ENCODE data around the gene ZNF629.

The ZNF629 gene

DNA sequence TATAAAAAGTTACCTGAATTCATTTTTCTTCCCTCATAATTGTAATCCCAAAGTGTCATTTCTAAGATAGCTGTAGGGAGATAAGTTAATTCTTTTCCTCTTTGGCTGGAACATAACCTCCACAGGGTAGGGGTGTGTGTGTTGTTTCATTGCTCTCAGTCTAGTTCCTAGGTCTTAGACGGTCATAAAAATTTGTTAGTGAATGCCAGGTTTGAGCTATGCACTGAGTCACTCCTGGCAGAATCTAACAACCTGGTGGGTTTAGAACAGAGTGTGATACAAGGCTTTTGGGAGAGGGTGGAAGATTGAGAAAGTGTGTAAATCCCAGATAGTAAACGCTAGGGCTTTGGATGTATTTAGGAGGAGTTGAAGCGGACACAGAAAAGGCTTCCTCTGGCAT lies 39.7 kb downstream of the ZNF629 start:
- DNase-seq, result no peak

DNA sequence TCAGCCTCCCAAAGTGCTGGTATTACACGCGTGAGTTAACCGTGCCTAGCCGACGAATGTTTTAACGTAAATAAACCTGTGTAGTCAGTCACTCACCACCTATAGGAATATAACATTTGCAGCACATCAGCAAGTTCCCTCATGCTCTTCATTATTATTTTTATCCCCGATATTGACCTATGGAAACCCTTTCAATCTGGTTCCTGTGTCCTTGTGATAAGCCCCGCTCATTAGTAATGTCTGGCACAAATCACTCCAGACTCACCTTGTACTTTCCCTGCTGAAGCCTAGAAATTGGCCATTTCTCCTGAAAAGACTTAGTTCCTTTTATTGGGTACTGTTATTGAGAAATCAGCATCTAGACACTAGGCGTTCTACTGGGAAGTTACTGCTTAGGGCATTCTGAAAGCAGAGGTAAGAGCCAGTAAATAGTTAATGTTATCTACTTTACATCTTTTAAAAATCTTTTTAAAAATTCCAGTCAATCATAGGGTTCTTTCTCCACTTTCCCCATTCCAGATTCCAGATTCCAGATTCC lies 40.3 kb downstream of the ZNF629 start:
- DNase-seq, result no peak

DNA sequence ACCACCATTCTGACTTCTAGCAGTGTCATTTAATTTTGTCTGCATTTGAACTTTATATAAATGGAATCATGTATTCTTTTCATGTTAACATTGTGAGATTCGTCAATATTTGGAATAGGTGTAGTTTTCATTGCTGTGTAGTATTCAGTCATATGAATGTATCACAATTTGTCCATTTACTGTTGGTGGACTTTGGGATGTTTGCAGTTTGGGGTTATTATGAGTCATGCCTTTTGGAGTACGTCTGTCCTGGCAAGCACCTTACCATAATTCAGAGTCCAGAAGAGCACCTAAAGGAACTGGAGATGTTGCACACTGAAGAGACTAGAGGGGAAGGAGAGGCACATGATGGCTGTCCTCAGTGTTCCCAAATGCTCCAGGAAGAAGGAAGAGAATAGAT lies 41.9 kb downstream of the ZNF629 start:
- DNase-seq, result no peak

DNA sequence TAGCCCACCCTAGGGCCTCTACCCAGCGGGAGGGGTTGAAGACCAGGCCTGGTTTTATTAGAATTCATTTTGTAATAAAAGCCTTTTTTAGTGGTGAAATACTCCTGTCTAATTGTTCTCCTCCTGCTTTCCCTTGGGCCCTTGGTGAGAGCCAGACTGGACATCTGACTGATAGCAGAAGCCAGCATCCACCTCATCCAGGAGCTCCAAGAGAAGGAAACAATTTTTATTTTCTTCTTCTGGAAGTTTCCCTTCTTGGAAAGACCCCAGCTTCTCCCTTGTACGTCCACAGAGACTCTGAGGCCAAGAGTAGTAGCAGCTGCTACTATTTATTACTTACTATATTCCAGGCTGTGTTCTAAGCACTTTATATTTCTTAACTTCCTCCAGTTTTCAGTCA lies 42.8 kb downstream of the ZNF629 start:
- no peak for DNase-seq

DNA sequence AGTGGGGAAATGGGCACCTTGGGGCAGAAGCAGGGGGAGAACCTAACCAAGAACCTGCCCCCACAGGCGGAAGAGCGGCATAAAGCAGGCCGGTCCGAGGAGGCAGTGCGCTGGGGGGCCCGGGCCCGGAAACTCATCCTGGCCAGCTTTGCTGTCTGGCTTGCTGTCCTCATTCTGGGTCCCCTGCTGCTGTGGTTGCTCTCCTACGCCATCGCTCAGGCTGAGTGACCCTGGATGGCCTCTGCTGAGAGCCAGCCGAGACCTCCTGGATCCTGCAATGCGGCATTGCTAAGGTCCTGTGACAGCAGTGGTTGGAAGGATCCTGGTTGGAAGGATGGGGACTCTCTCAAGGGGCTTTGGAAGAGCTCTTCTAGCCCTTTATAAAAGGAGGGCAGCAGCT lies 43.3 kb downstream of the ZNF629 start:
- DNase-seq, result no peak

DNA sequence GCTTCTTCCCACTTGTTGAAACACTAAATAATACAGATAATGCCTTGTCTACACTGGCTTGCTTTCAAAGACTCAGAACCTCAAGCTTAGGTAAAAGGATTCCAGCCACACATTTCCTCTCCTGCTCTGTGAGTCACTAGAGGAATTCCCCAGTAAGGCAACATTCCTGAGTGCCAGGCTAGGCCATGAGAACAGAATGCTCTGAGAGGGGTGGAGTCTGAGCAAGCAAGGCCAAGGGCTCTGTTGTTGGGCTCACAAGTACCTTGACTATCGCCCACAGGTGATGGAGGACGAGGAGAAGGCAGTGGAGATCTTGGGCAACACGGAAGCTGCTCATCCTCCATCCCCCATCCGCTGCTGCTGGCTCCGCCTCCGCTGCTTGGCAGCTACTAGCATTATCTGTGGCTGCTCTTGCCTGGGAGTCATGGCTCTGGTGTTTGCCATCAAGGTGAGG lies 45.5 kb downstream of the ZNF629 start:
- no peak for DNase-seq

DNA sequence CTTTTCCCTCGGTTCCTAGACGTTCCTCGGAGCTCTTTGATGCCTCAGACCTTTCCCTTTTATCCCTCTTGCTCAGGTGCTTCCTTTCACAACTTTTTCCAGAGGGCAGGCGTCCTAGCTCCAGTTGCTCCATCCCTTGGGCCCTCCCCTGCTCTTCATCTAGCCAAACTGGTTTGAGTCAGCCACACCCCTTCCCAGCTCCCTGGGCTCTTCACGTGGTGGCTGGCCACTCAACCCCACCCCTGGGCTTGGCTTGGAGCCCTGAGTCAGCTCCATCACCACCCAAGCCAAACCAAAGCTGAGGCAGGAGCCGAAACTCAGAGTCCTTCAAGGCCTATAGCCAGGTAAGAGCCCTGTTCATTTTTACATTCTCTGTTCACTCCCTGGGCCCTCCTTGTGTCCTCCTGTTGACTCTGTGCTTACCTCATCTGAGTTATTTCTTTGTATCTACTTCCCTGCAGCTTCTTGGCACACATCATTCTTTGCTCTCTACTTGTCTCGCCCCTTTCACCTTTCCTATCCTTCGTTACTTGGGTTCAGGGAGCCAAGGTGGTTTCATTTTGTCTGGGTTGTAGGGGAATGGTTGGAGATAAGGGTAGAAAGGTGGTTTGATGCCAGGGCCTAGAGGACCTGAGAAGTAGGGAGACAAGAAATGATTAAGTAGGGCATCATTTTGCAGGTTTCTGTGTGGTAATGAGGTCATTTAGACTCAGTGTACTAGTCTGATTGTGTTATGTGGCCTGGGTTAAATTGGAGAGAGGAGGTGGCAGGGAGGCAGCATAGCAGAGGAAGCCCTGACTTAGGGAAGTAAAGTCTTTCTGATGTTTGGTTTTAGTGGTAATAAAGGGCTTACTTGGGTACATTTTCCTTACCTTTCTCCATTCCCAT lies 46.4 kb downstream of the ZNF629 start:
- no peak for DNase-seq

DNA sequence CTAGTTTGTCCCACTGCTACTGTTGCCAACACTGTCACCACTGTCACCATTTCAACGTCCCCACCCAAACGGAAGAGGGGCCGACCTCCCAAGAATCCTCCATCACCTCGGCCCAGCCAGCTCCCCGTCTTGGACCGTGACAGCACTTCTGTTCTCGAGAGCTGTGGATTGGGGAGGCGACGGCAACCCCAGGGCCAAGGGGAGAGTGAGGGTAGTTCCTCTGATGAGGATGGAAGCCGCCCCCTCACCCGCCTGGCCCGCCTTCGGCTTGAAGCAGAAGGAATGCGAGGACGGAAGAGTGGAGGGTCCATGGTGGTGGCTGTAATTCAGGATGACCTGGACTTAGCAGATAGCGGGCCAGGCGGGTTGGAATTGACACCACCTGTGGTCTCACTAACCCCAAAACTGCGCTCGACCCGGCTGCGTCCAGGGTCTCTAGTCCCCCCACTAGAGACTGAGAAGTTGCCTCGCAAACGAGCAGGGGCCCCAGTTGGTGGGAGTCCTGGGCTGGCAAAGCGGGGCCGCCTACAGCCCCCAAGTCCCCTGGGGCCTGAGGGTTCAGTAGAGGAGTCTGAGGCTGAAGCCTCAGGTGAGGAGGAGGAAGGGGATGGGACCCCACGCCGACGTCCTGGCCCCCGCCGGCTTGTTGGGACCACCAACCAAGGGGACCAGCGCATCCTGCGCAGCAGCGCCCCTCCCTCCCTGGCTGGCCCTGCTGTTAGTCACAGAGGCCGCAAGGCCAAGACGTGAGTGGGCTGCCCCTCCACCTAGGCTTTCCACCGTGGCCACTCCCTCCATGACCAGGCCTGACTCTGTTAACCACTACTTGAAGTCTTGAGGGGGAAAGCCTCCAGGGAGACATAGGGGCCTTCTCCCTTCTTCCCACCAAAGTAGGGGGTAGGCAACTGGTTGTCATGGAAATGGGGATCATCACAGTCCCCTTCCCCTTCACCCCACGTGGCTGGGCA lies 47.7 kb downstream of the ZNF629 start:
- DNase-seq, result no peak

DNA sequence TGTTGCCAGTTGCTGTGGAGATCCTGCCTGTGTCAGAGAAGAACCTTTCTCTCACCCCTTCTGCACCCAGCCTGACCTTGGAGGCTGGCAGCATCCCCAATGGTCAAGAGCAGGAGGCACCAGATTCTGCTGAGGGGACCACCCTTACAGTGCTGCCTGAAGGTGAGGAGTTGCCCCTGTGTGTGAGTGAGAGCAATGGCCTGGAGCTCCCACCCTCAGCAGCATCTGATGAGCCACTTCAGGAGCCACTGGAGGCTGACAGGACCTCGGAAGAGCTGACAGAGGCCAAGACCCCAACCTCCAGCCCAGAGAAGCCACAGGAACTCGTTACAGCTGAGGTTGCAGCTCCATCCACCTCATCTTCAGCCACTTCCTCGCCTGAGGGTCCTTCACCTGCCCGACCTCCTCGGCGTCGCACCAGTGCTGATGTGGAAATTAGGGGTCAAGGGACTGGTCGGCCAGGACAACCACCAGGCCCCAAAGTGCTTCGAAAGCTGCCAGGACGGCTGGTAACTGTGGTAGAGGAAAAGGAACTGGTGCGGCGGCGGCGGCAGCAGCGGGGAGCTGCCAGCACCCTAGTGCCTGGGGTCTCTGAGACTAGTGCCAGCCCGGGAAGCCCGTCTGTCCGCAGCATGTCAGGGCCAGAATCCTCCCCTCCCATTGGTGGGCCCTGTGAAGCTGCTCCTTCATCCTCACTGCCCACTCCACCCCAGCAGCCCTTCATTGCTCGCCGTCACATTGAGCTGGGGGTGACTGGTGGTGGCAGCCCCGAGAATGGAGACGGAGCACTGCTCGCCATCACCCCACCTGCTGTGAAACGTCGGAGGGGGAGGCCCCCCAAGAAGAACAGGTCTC lies 49.0 kb downstream of the ZNF629 start:
- no peak for DNase-seq

DNA sequence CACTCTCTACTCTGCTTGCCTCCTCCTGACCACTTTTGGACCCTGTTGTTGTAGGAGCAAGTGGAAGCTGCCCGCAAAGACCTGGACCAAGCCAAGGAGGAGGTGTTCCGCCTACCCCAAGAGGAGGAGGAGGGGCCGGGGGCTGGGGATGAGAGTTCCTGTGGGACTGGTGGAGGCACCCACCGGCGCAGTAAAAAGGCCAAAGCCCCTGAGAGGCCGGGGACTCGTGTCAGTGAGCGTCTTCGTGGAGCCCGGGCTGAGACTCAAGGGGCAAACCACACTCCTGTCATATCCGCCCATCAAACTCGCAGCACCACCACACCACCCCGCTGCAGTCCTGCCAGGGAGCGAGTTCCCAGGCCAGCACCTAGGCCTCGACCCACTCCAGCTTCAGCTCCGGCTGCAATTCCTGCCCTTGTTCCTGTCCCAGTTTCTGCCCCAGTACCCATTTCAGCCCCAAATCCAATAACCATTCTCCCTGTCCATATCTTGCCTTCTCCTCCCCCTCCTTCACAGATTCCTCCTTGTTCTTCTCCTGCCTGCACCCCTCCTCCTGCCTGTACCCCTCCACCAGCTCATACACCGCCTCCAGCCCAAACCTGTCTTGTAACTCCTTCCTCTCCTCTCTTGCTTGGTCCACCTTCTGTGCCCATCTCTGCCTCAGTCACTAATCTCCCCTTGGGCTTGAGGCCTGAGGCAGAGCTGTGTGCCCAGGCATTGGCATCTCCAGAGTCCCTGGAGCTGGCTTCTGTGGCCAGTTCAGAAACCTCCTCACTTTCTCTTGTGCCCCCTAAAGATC lies 49.8 kb downstream of the ZNF629 start:
- no peak for DNase-seq

DNA sequence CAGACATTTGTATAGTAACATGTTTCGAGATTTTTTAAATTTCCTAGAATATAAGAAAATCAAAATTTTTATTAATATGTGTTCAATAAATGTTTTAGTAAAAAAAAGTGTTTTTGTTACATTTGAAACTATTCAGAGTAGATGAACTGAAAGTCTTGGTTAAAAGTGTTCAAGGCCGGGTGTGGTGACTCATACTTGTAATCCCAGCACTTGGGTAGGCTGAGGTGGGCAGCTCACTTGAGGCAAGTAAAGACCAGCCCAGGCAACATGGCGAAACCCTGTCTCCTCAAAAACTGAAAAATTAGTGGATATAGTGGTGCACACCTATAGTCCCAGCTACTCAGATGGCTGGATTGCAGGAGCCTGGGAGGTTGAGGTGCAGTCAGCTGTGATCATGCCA lies 55.6 kb downstream of the ZNF629 start:
- DNase-seq, result no peak

DNA sequence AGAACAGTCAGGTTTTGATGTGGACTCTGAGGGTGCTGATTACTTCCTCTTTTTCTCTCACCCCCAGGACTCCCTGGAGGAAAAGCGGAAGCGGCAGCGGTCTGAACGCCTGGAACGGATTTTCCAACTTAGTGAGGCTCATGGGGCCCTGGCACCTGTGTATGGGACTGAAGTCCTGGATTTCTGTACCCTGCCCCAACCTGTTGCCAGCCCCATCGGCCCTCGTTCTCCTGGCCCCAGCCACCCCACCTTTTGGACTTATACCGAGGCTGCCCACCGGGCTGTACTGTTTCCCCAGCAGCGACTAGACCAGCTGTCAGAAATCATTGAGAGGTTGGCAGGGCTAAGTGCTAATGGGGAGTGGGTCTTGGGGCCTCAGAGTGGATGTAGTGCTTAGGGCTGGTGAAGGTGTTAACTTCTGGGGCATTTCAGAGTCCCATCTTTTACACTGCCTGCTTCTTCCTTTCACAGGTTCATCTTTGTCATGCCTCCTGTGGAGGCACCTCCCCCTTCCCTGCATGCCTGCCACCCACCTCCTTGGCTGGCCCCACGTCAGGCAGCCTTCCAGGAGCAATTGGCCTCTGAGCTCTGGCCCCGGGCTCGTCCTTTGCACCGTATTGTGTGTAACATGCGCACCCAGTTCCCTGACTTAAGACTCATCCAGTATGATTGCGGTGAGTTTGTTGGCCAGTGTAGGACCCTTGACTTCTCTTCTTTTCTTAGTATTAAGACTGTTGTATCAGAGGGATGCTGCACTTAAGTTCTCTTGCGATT lies 57.9 kb downstream of the ZNF629 start:
- DNase-seq, result no peak
